GM21576 (cell line): Measurements from ENCODE around the gene KBTBD4.
A peak's percentile ranks its signal among the peaks of the same experiment; 100 is the strongest.

Experiments
- ATAC-seq: cut with Tn5 transposase; IDR thresholded peaks from one replicate; pipeline ENCODE4 v1.9.1; 2021; ENCODE audit warnings: mild to moderate bottlenecking, moderate library complexity; ENCODE audit not compliant: unreplicated experiment

Gene KBTBD4

GRCh38 chr11:47578524-47579494, at the start of gene KBTBD4, which contains the start of gene NDUFS3:
TSS of gene KBTBD4 (minus strand) at chr11:47578970. CDS start at chr11:47578951, 19 bp downstream.
TSS of gene NDUFS3 (plus strand) at chr11:47579074. CDS start at chr11:47579092, 18 bp downstream.
- ATAC-seq: peak; percentile 92

- no peak for ATAC-seq
Measured at GRCh38 chr11:47628026-47628425, 49.3 kb upstream of the KBTBD4 start.

- no peak for ATAC-seq
Measured at GRCh38 chr11:47626234-47626633, 47.5 kb upstream of the KBTBD4 start.

- no peak for ATAC-seq
Measured at GRCh38 chr11:47620836-47621378, 42.1 kb upstream of the KBTBD4 start.

- ATAC-seq: no peak
Measured at GRCh38 chr11:47617417-47617809, 38.6 kb upstream of the KBTBD4 start.

GRCh38 chr11:47616726-47617416, 38.1 kb upstream of the KBTBD4 start:
- ATAC-seq: no peak

GRCh38 chr11:47615249-47615648, 36.5 kb upstream of the KBTBD4 start:
- no peak for ATAC-seq

- peak; percentile 90 for ATAC-seq
Measured at GRCh38 chr11:47611348-47611794, 32.6 kb upstream of the KBTBD4 start.

GRCh38 chr11:47609675-47610074, 30.9 kb upstream of the KBTBD4 start:
- ATAC-seq: no peak

GRCh38 chr11:47607380-47607779, 28.6 kb upstream of the KBTBD4 start:
- ATAC-seq: no peak

GRCh38 chr11:47606731-47607130, 28.0 kb upstream of the KBTBD4 start:
- ATAC-seq: no peak

GRCh38 chr11:47605921-47606320, 27.2 kb upstream of the KBTBD4 start:
- no peak for ATAC-seq

GRCh38 chr11:47603295-47603694, 24.5 kb upstream of the KBTBD4 start:
- ATAC-seq: no peak

GRCh38 chr11:47599902-47600301, 21.1 kb upstream of the KBTBD4 start:
- ATAC-seq: no peak

- ATAC-seq: no peak
Measured at GRCh38 chr11:47595967-47596366, 17.2 kb upstream of the KBTBD4 start.

GRCh38 chr11:47595029-47595428, 16.3 kb upstream of the KBTBD4 start:
- no peak for ATAC-seq

- no peak for ATAC-seq
Measured at GRCh38 chr11:47593934-47594855, 15.4 kb upstream of the KBTBD4 start, which contains the start of gene C1QTNF4. TSS of gene C1QTNF4 (minus strand) at chr11:47594411. CDS start at chr11:47590810, 3,601 bp downstream.

GRCh38 chr11:47593492-47593933, 14.7 kb upstream of the KBTBD4 start:
- no peak for ATAC-seq

- no peak for ATAC-seq
Measured at GRCh38 chr11:47592970-47593369, 14.2 kb upstream of the KBTBD4 start.

GRCh38 chr11:47592251-47592650, 13.5 kb upstream of the KBTBD4 start:
- no peak for ATAC-seq
